Tibial nerve (tissue), 3 donors: ENCODE data around the gene NFATC3.

ENCODE experiments used
- EP300 ChIP-seq, 2 donors: sonication (generic); formaldehyde crosslinking; IDR thresholded peaks; one replicate each; pipeline ENCODE4 v1.6.1; 2017; ENCODE audit warnings: antibody characterized with exemption in 2 of 2, mild to moderate bottlenecking in 1 of 2
- POLR2A ChIP-seq, 2 donors: fragments of 450-650 bp; IDR thresholded peaks; one replicate each; pipeline ENCODE4 v1.6.1; 2017; ENCODE audit warnings: antibody characterized with exemption in 2 of 2, mild to moderate bottlenecking in 2 of 2, moderate library complexity in 2 of 2

GRCh38 chr16:68257906-68258800 lies 173.0 kb downstream of the NFATC3 start:
- TF ChIP-seq POLR2A (IDR thresholded peaks at IDR 0.05) (no peak), EP300 (IDR thresholded peaks at IDR 0.05) (no peak)
